HG03196 (cell line): ENCODE results near the gene AGRN.

Experiments used
- ATAC-seq: cut with Tn5 transposase; IDR thresholded peaks from one replicate; pipeline ENCODE4 v1.9.1; 2021; ENCODE audit not compliant: unreplicated experiment

The AGRN gene

GRCh38 chr1:1079408-1080121 lies 59.6 kb downstream of the AGRN start:
- ATAC-seq, result no peak

DNA sequence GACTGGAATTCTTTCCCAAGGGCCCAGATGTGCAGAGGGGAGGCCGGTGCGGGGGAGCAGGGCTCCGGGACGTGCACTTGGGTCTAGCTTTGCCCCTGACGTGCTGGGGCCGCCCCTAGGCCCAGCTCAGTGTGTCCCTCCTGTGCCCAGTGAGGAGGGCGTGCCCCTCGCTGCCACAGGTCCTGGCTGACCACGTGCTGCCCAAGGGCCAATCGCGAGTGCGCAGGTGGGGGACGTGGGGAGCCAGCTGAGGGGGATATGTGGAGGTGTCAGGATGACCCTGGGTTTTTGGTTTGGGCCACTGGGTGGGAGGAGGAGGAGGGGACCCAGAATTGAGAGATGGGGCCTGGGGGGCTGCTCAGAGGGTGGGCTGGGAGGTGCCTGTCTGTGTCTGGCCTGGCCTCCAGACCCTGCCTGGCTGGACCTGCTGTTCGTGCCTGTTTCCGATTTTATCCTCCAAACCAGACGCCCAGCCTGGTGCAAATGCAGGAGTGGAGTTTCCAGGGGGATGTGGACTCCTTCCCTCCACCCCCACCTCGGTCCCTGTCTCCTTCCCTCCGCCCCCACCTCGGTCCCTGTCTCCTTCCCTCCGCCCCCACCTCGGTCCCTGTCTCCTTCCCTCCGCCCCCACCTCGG lies 60.3 kb downstream of the AGRN start:
- ATAC-seq, result no peak

DNA sequence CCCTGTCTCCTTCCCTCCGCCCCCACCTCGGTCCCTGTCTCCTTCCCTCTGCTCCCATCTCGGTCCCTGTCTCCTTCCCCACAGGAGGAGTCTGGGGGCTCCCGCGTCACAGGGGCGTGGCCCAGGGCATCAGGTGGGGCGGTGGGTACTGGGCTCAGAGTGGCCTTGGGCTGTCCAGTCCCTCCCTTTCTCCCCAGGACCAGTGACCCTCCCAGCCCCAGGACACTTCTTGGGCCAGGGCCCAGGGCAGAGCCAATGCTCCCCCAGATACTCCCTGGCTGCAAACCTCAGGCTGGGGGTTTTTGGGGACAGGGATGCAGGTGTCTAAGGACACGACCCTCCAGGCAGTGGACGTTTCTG lies 61.0 kb downstream of the AGRN start:
- ATAC-seq, result no peak

DNA sequence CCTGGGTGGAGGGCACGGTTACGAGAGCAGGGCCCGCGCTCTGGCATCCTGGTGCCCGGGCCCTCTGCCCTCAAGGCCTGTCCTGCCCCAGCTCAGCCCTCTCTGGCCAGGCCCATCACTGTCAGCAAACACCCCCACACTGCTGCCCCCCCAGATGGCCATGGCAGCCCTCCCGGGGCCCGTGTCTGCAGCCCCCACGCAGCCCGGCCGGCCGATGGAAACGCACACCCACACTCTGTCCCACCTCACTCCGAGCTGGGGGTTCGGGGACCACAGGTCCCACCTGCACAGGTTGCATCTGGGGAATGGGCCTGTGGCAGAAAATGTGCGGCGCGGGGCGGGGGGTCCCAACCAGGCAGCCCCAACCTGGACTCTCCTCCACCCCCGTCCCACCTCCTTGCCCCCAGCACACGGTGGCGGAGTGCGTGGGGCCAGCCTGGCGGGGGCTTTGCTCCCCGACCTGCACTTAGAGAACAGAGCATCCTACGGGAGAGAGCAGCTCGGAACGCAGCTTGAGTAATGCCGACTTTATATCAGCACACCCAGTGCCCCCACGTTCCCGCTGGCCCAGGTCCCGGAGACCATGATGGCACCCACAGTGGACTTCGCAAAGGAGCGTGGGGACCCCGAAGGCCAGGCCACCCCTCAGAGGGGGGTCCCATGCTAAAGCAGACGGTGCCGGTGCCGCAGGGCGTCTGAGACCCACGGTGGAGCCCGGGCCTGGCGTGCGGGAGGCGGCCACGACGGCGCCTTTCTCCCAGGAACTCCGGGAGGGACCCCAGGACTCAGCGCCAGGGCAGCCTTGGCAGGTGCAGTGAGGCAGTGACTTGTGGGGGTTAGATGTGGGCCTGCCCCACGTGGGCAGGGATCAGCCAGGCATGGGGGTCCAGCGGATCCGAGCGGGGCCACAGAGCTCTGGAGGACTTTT lies 61.7 kb downstream of the AGRN start:
- no peak for ATAC-seq

- no peak for ATAC-seq
These were observed 62.4 kb downstream of the AGRN start for GRCh38 chr1:1082239-1082775.

DNA sequence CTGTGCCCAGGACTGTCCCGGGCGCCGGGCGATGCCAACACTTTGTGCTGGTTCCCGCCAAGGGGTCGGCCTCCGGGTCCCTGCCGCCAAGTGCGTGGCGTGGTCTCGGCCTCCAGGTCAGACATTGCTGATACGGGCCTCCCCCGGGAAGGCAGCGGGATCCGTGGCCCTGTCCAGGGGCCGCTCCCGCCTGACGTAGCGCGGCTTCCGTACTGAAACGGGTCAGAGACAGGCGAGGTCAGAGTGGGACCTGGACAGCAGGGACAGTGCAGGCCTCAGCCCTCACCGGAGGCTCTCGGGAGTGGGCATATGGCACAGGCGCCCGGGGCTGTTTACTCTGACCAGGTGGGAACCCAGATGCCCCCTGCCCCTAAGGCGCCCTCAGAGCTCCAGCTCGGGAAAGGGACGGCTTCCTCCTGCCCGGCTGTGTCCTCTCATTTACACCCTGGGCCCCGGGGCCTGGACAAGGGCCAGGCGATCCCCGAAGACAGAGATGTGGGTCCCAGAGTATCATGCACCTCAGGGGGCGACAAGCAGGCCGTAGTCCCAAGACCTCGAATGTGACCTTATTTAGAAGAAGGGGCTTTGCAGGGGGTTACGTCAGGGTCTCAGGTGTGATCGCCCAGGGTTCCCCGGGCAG lies 63.0 kb downstream of the AGRN start:
- ATAC-seq, result no peak

GRCh38 chr1:1083416-1084371 lies 63.8 kb downstream of the AGRN start:
- no peak for ATAC-seq

- no peak for ATAC-seq
These were observed 64.7 kb downstream of the AGRN start for GRCh38 chr1:1084372-1085170.

- no peak for ATAC-seq
These were observed 65.4 kb downstream of the AGRN start for GRCh38 chr1:1085171-1085841.

DNA sequence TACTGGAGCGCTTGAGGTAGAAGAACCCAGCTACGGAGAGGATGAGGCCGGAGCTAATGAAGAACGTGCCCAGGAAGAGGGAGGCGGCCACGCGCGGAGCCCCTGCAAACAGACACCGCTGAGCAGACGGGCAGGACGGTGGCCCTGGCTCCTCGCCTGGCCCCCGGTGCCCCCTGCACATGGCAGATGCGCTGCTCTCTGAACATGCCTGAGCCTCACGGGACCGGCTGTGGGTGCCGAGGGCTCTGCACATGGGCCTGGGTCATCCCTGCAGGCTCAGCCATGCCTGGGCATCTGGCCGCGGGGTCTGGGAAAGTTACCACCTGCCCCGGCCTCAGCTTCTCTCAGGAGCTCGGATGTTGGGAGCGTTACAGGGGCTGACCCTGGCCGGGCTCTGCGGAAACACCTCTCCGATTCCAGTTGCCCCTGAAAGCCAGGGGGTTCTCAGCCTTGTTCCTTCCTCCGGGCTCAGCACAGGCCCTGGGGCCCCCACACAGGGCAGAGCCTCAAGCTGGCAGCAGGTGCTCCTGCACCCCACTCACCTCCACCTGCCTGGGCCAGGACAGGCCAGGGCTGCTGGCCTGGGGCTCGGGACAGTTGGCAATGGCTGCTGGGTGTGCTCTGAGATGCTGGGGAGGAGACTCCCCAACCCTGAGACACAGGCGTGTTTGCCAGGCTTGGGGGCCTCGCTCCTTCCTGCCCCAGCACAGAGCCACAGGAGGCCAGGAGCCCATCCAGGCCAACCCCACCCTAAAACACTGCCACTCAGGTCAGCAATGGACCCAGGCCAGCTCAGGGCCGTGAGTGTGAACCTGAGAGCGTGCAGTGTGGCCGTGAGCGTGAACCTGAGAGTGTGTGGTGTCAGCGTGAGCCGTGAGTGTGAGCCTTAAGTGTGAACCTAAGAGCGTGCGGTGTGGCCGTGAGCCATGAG lies 66.3 kb downstream of the AGRN start:
- ATAC-seq, result no peak

DNA sequence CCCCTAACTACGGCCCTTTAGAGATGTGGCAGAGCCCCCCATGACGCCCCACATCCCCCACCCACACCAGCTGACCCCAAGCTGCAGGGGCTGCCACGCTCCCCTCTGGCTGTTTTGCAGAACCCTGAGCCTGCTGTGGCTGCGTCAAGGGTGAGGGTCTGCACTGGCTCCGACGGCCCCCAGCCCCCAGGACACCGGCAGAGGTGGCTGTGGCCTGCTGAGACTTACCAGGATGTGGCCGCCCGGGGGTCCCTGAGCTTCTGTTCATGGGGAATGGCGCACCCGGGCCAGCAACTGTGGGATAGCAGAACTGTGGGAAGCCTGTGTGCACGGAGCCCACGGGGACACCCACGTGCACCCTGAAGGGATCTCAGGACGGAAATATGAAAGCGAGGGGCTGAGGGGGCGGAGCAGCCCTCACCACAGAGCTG lies 67.0 kb downstream of the AGRN start:
- no peak for ATAC-seq

DNA sequence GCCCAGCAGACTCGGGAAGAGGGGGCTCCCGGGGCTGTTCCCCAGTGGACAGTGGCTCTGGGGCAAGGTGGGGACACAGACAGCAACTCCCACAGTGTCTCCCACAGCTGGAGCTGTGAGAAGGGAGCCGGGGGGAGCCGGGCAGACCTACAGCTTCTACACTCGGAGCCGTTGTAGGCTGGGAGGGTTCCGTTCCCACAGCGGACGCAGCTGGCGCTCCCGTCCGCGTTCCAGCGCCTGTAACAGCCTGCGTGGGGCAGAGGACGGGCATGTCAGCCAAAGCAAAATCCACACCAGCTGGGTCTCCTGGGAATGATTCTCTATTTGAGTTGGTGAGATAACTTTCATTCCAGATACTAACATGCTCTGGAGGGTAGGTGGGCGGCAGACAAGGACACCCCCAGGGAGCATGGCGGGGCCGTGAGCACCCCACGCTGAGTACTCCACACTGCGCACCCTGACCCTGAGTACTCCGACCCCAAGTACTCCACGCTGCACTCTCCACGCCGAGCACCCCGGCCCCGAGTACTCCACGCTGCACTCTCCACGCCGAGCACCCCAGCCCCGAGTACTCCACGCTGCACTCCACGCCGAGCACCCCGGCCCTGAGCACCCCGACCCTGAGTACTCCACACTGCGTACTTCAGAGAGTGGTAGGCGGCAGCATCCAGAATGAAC lies 67.6 kb downstream of the AGRN start:
- ATAC-seq, result no peak

GRCh38 chr1:1088029-1088800 lies 68.3 kb downstream of the AGRN start:
- ATAC-seq, result no peak

GRCh38 chr1:1088801-1089680 lies 69.1 kb downstream of the AGRN start:
- ATAC-seq, result no peak

- ATAC-seq, result no peak
These were observed 70.0 kb downstream of the AGRN start for GRCh38 chr1:1089731-1090423.
